ENCODE results near the gene SLC30A1.
"Not testable (repeated sequence)": the region's sequence is repeated elsewhere in the genome, so short reads cannot be mapped to it uniquely, and the experiment has no call there.

SLC30A1 gene

GRCh38 chr1:211578640-211579439 is at the start of gene SLC30A1:
SLC30A1 (minus strand) TSS chr1:211579161; CDS start chr1:211578612, 549 bp downstream.
- peak; percentile 99 for DNase-seq (ENCODE audit: low spot score)

DNA sequence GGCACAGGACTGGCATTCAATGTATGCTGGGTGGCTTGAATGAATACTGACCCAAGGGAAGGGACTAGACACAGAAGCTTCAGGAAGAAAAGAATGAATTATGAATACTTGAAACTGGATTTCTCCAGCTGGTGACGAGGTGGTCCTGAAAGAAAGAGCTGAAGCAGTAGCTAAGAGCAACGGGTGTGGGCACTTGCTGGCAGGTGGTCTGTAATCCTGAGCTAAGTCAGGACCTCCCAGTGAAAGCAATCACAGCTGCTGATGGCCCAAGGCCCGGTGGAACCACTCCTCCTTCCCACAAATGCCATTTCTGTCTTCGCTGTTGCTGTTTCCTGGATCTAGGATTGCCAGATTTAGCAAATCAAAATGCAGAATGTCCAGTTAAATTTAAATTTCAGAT is 49.5 kb upstream of the SLC30A1 start:
- no peak for DNase-seq (ENCODE audit: low spot score)

DNA sequence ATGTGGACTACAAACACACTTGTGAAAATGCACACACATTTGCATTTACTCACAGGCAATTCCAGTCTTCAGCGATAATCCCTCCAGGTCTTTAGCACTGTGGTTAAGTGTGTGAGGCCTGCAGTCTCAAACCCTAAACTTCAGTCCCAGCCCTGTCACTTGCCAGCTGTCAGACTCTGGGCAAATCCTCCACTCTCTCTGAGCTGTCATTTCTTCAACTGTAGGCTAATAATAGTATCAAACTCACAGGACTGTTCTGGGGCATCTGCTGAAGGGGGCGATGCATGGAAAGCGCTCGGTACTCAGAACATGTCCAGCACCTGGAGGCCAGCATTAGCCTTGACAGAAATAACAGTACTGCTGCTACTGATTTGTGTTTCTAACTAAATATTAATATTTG is 48.3 kb upstream of the SLC30A1 start:
- DNase-seq (ENCODE audit: low spot score): no peak

DNA sequence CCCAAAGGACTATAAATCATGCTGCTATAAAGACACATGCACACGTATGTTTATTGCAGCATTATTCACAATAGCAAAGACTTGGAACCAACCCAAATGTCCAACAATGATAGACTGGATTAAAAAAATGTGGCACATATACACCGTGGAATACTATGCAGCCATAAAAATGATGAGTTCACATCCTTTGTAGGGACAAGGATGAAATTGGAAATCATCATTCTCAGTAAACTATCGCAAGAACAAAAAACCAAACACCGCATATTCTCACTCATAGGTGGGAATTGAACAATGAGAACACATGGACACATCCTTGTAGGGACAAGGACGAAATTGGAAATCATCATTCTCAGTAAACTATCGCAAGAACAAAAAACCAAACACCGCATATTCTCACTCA is 46.9 kb upstream of the SLC30A1 start:
- not testable (repeated sequence) for DNase-seq (ENCODE audit: low spot score)

- no peak for DNase-seq (ENCODE audit: low spot score)
These were observed 46.1 kb upstream of the SLC30A1 start for GRCh38 chr1:211625040-211625439.

DNA sequence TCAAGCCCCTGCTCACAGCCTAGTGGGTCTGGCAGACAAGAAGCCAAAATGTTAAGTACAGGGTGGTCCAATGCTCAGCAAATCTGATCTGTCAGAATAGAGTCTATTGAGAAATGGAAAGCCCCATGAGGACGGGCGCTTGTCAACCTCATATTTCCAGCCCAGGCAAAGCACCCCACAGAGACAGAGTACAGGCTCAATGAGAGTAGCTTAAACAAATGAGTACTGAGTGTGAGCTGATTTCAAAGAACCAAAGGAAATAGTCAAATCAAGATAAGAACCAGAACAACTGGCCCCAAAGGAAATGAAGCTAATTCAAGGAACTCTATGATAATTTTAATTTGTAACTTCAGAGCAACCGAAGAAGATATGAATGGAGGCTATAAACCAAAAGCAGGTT is 44.6 kb upstream of the SLC30A1 start:
- DNase-seq (ENCODE audit: low spot score): no peak

DNA sequence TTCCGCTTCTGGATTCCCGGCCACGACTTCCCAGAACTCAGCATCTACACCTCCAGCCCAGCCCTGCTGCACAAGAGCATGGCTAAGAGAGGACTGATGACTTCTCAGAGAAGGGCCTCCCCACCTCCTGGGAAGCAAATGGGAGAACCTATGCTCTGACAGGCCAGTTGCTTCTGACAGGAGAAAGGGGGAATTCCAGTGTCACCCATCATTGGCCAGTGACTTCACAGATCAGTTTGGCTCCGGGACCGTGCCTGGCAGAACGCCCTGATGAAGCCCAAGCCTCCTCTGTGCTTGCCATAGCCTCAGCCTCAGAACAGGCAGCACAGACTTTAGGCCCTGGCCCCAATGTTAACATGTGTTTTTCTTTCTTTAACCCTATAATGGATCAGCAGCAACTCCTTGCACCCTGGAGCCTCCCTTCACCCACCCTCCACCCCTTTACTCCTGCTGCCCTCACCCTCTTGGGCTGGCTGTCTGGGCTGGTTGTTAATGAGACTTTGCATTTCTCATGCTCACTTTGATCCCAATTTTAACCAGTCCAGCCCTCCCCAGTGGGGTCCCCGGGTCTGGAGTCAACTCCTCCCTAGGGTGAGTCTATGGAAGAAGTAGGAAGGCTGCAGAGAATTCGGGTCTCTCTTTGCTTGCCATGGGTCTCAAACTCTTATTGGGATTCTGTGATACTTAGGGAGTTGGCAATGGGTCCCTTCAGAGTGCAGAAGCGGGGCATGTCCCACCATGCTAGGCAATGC is 42.7 kb upstream of the SLC30A1 start:
- DNase-seq (ENCODE audit: low spot score): no peak

DNA sequence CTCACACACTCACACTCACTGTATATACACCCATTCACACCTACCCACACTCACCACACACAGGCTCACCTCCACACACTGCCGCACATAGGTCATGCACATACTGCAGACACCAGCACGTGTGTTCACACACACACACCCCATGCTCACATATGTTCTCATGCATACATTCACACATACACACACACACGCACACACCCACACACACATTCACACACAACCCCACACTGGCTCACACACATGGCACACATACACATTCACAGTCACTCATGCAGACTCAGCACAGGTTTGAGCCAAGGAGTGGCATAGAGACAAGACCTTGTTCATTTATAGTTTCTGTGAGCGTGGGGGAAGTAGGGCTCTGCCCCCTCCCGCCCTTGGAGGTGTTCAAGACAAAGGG is 41.1 kb upstream of the SLC30A1 start:
- no peak for DNase-seq (ENCODE audit: low spot score)

GRCh38 chr1:211619033-211619996 is 40.4 kb upstream of the SLC30A1 start:
- no peak for DNase-seq (ENCODE audit: low spot score)

GRCh38 chr1:211616965-211617297 is 38.0 kb upstream of the SLC30A1 start:
- no peak for DNase-seq (ENCODE audit: low spot score)

DNA sequence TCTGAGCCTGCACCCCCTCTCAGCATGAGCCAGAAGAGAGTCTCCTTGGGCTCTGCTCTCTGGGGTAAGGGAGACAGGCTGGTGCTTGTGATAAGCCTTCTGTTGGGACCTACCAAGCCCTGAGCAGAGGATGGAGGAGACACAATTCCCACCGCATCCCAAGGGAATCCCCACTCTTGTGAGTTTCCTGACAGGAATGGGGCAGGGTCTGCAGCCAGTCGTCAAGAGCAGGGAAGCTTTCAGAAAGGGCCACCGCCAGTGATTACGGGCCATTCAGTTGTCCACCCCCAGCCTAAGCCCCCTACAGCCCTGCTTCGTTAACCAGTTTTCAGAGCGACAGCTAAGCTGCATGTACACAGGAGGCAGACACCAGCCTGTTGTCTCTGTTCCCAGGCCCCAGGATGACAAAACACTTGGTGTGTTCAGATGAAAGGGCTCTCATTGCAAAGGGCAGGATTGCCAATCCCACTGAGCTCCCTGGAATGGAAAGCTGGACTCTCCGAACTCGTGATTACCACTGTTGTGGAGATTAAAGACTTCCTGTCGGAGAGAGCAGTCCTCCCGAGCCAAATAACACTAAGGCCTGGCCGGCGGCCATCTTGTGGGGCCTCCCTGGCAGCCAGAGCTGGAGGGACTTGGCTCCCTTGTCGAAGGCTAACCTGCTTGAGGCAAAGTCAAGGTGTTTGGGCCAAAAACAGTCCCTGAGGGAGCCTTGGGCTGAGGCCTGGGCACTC is 37.4 kb upstream of the SLC30A1 start:
- DNase-seq (ENCODE audit: low spot score): no peak

- DNase-seq (ENCODE audit: low spot score): no peak
These were observed 35.7 kb upstream of the SLC30A1 start for GRCh38 chr1:211614615-211615014.

- no peak for DNase-seq (ENCODE audit: low spot score)
These were observed 35.0 kb upstream of the SLC30A1 start for GRCh38 chr1:211613951-211614350.

DNA sequence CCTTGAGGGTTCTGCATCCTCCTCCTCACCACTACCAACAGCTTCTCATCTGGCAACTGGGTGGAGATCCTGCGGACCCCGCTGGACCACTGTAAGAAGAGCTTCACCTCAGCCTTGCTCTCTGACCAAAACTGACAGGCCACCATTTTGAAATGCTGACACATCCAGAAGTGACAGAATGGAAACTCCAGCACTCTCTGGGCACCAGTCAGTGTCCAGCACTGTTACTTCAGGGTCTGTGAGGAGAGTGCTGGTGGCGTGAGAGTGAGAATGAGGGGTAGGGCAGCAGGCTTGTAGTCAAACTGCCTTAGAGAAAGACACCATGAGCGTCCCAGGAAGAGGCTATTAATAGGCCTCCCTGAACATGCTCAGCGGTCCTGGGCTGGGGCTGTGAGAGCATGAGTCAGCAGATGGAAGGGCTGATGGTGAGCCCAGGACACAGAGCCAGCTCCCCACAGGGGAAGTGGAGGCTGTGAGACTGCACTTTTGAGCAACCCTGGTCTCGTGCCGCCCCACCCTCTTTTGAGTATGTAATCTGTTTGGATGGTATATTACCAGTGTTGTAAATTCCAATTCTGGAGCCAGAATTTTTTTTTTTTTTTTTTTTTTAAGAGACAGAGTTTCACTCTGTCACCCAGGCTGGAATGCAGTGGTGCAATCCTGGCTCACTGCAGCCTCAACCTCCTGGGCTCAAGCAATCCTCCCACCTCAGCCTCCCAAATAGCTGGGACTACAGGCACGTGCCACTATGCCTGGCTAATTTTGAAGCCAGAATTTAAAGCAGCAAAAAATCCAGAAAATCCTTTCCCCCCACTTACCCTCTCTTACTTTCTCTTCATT is 34.4 kb upstream of the SLC30A1 start:
- no peak for DNase-seq (ENCODE audit: low spot score)

DNA sequence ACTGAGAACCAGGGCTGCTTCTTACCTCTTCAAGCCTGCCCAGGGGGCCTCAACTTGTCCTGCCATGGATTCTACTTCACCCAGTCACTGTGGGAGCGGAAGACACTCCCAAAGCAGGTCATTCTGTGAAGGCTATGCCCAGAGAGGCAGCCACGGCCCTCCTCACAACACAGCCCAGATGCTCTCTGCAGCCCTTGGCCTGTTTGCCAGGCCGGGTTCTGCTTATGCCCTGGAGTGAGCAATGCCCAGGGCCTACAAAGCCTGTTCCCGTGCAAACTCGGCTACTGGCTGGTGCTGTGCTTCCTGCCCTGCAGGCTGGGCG is 33.8 kb upstream of the SLC30A1 start:
- no peak for DNase-seq (ENCODE audit: low spot score)

- no peak for DNase-seq (ENCODE audit: low spot score)
These were observed 32.9 kb upstream of the SLC30A1 start for GRCh38 chr1:211611818-211612217.

DNA sequence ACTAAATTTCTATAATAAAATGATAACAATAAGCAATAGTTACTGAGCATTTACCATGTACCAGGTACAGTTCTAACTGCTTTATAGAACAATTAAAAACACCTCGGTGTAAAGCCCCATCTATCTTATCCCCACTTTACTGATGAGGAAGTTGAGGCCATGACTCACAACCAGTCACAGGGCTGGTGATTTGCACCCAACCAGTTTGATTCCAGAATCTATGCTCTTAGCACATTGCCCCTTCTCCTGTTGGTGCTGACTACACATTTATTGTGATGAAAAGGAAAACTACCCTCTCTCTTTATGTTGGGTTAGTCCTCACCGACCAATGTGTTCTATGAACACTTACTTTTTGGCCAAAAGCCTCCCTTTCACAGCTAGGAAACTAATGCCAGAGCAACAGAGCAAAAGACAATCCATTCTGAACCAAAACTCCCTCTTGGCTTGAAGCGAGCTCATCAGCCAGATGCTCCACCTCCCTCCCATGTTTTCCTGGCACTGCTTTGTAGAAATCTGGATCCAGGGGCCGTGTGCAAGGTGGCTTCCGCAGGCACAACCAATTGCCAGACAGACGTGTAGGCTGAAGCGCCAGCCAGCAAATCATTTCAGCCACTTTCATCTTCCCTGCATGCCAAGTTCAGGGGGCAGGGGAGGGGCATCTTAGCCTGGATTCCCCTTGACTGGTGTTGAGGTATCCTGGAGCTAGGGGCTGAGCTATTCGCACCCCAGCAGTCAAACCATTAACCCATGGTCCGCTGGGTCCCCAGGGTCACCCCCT is 32.0 kb upstream of the SLC30A1 start:
- no peak for DNase-seq (ENCODE audit: low spot score)

GRCh38 chr1:211609120-211610024 is 30.4 kb upstream of the SLC30A1 start:
- no peak for DNase-seq (ENCODE audit: low spot score)
